GM19468 (cell line): ENCODE results near the gene CMTM6.
"Not testable (repeated sequence)": the region's sequence is repeated elsewhere in the genome, so short reads cannot be mapped to it uniquely, and the experiment has no call there.

ENCODE experiments used
- ATAC-seq: cut with Tn5 transposase; IDR thresholded peaks from one replicate; pipeline ENCODE4 v1.9.1; 2021; ENCODE audit warnings: mild to moderate bottlenecking, moderate library complexity, moderate number of reproducible peaks; ENCODE audit not compliant: unreplicated experiment; ENCODE audit errors: extremely low read depth

The CMTM6 gene, protein sequence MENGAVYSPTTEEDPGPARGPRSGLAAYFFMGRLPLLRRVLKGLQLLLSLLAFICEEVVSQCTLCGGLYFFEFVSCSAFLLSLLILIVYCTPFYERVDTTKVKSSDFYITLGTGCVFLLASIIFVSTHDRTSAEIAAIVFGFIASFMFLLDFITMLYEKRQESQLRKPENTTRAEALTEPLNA

DNA sequence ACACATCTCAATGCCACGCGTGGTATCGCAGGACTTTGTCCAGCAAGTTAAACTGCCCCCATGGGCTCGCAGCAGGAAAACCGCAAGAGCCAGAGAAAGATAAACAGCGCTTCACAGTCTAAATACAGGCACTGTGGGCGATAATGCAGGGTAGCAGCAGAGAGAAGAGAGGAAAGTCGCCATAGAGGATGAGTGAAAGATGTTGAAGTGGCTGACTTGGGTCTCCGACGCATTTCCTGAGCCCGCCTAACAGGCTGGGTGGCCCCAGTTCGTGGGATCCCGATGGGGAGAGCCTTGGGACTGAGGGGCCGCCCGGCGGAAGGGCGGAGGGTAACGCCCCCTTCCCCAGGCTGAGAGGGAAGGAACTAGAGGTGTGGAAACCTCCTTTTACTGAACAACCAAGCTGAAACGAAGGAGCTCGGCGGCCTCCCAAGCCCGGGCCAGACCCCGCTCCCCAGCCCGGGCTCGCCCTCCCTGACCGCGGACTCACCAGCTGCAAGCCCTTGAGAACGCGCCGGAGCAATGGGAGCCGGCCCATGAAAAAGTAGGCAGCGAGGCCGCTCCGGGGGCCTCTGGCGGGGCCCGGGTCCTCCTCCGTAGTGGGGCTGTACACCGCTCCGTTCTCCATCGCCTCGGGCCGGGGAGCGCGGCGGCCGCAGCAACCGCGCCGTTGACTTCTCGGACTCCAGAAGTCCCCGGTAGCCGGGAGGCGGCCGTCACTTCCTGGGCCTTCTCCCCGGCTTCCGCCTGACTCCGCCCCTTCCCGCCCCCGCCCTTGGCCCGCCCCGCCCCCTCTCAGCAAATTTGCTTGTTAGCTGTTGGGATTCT, at the start of gene CMTM6:
Gene CMTM6, minus strand, starts transcription at position 735 of the 828 bp plus-strand sequence. Its CDS starts 107 bp downstream, at position 628.
- peak; percentile 58 for ATAC-seq

DNA sequence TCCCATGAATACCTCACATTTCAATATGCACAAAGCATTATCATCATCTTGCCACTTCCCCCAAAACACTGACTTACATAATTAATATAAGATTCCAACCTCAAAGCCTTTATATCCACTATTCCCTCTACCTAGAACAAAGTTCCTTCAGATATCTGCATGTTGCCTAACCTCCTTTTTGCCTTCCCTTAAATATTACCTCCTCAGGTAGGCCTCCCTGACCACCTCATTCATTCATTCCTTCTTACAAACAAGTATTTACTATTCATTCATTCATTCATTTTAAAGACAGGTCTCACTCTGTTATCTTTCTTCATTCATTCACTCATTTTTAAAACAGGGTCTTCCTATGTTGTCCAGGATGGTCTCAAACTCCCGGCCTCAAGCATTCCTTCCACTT, 49.4 kb upstream of the CMTM6 start:
- ATAC-seq: no peak

DNA sequence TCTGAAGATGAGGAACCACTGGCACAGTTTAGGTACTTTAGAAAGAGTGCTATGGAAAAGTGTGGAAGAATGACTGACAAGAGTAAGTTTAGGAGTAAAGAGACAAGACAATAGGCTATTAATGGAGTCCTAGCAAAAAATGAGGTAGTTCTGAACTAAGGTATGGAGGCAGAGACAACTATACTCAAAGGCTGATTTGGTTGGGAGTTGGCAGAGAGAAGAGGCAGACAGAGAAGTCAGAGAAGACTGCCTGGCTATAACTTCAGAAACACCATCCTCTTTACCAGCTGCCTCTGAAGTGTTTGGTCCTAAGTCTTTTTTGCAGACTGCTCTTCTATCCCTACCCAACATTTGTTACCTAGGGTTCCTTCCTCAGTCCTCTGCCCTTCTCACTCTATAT, 48.8 kb upstream of the CMTM6 start:
- ATAC-seq: no peak

GRCh38 chr3:32551087-32551486, 48.4 kb upstream of the CMTM6 start:
- ATAC-seq: no peak

- no peak for ATAC-seq
These were observed 42.7 kb upstream of the CMTM6 start for GRCh38 chr3:32545305-32545704.

GRCh38 chr3:32544894-32545293, 42.2 kb upstream of the CMTM6 start:
- ATAC-seq: no peak

DNA sequence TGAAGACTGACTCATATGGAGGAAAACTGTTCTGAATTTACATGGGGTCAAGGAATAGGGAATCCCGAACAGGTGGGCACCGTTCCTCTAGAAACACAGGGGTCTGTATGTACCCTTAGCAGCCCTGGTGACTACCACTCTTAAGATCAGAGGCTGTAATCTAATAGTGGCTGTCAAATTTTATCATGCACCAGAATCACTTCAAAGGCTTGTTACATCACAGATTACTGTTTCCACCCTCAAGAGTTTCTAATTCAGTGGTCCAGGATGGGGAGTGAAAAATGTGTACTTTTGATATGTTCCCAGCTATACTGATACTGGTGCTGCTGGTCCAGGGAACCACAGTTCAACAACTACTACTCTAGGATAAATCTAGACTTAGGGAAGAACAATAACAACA, 40.2 kb upstream of the CMTM6 start:
- no peak for ATAC-seq

DNA sequence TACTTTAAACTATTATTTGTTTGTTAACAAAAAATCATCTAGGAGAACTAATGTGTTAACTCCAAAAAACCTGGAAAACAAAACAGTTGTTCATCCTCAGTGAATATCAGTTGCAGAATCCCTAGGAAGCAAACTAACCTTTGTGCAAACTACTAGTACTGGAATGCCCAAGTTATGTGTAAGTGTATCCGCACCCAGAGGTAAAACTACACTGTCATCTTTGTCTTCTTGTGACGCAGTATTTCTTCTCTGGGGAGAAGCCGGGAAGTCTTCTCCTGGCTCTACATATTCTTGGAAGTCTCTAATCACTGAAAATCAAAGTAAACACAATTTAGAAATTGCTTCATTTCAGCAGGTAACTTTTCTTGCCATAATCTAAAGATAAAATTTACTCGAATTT, 38.2 kb upstream of the CMTM6 start:
- no peak for ATAC-seq

GRCh38 chr3:32532434-32532833, 29.8 kb upstream of the CMTM6 start:
- no peak for ATAC-seq

DNA sequence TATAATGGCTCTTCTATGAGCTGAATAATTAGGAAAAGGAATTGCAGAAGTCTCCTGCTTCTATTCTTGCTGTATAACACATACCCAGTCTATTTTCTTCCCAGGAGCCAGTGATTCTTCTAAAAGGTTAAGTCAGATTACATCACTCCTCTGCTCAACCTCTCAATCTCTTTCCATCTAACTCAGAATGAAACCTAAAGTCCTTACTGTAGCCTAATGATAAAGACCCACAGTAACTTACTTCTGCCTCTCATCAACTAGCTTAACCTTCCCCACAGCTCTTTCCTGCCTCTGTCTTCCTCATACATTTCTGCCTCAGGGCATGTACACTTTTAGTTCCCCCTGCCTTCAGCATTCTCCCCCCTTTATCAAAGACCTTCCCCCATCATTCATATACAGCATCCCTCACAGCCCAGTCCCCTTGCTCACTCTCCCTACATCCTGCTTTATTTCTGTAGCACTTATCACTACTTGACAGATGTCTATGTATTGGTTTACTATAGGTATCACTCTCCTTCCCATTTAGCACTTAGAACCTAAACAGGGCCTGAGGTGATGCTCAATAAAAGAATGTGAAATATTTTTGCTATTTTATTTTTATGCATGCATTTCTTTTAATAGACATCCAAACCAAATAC, 28.5 kb upstream of the CMTM6 start:
- ATAC-seq: peak; percentile 9

DNA sequence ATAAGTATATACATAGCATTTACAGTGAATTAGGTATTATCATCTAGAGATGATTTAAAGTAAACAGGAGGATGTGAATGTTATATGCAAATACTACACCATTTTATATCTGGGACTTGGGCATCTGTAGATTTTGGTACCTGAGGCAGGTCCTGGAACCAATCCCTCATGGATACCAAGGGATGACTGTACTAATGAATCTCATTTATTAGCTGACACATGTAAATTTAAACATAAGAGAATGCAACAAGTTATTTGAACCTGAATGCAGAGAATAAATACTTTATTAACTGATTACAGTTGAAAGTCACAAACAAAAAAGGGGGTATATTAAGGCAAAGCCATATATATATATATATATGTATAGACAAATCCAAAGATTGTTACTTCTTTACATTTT, 23.1 kb upstream of the CMTM6 start:
- no peak for ATAC-seq

DNA sequence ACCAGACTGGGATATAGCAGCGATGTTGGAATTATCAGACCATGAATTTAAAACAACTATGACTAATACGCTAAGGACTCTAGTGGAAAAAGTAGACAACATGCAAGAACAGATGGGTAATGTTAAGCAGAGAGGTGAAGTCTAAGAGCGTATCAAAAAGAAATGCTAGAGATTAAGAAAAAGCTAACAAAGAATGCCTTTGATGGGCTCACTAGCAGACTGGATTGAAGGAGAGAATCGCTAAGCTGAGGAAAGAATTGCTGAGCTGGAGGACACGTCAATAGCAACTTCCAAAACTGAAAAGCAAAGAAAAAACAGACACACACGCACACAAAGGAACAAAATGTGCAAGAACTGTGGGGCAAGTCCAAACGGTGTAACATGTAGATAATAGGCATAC, 20.0 kb upstream of the CMTM6 start:
- ATAC-seq: no peak

DNA sequence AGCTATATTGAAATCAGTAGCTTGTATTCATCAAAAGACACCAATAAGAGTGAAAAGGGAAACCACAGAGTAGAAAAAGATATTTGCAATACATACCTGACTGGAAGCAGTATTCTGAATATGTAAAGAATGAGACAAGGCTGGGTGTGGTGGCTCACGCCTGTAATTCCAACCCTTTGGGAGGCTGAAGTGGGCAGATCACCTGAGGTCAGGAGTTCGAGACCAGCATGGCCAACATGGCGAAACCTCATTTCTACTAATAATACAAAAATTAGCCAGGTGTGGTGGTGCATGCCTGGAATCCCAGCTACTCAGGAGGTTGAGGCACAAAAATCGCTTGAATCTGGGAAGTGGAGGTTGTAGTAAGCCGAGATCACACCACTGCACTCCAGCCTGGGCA, 16.3 kb upstream of the CMTM6 start:
- not testable (repeated sequence) for ATAC-seq

- not testable (repeated sequence) for ATAC-seq
These were observed 14.1 kb upstream of the CMTM6 start for GRCh38 chr3:32516751-32517150.

GRCh38 chr3:32511005-32511404, 8.4 kb upstream of the CMTM6 start:
- ATAC-seq: no peak

DNA sequence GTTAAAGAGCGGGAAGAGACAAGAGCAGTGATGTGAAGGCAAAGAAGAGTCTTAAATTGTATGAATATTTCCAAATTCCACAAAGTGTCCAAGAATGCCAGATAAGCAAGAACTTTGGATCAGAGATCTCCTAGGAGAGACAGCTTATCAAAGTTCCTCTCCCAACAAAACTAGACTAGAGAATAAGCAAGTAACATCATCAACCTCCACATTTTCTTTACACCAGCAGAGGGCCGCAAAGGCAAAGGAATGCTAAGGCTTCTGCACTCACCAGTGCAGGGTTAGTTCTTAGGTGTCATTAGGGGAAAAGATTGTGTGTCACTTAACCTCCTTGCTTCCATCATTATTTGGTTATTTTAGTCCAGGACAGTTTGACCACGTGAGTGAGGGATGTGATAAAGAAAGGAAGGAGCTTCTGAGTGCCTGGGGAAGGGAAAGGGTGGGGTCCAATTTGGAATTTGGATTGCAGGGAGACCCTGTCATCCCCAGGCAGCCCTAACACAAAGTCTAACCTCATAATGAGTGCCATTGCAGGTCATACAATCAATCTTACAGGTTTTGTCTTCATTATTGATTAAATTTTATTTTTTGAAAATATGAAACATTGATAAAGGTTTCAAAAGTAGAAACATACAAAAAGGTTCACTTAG, 7.5 kb upstream of the CMTM6 start:
- no peak for ATAC-seq

- ATAC-seq: no peak
These were observed 6.1 kb upstream of the CMTM6 start for GRCh38 chr3:32508711-32509110.

DNA sequence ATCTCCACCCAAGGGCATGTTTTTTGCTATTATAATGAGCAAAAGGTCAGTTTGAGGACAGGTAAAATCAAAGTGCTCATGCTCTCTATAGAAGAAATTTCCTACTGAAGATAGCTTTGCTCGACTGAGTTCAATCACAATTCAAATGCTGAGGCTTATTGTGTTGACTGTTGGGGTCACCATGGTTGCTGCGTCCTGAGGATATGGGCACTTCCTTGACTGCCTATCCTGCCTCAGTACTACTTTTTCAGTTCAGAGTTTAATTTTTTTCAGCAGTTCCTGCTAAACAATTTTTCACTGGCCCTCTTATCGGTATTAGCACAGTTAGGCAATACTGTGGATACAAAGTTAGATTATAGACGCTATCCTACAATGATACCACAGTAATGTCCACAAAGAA, 3.8 kb upstream of the CMTM6 start:
- no peak for ATAC-seq

- ATAC-seq: no peak
These were observed 264 bp upstream of the CMTM6 start for GRCh38 chr3:32502946-32503286.

GRCh38 chr3:32501783-32502117, 902 bp downstream of the CMTM6 start:
- no peak for ATAC-seq
